ENCODE data around the gene SH3BP4. TPM values are rescaled to one million over a fixed set of nuclear protein-coding genes. Genes with fewer than 3 reads are reported as not detected.
A peak's percentile ranks its signal among the peaks of the same experiment; 100 is the strongest.

Gene SH3BP4
- total RNA-seq, 1 experiment from 2014 or later = 93.8 TPM

DNA sequence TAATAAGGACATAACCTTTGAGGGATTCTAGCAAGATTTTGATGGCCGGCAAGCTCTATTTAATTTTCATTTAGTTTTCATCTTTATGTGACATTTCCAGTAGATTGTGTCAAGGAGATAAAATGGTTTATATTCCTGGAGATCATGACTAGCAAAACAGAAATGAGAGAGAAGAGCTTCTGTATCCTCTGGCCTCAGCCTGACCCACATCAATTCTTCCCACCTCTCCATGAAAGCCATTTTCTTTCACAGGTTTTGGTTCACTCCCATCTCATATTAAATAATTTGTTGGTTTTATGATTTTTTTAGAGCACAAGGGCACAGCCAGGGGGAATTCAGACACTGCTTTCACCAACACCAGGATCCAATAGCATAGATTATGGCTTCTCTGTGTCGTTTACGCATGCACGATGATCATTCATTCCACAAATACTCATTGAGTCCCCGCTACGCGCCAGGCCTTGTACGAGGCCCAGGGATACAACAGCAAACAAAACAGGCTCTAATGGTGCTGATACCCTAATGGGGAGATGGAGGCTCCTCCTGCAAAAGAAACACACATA is 85.9 kb downstream of the SH3BP4 start:
- Mint-ChIP-seq H3K4me1 (peaks cover 12 to 15% of the 10 kb centered on the region in 2 experiments), H3K27me3 (ENCODE audit: low read depth) (no peaks in the 10 kb centered on the region), H3K4me3 (no peak overlapping the region), H3K9me3 (no peaks in the 10 kb centered on the region), H3K27ac (0 out of 7 replicates have a peak overlapping the region, but pooled peaks of 1 of the 3 experiments have one; percentile 13), H3K36me3 (ENCODE audit: insufficient read depth in 1 of 3, low read depth in 3 of 3) (peaks cover 21 to 78% (median 75%) of the 10 kb centered on the region in 3 experiments)
- no peak overlapping the region for H3K18ac ChIP-seq (ENCODE audit: insufficient read length, low read depth, low read length)
- H2BK12ac ChIP-seq (ENCODE audit: insufficient read length, low read depth, low read length) = no peak overlapping the region
- no peaks in the 10 kb centered on the region for H4K20me1 ChIP-seq (ENCODE audit: control insufficient read depth, insufficient read depth, insufficient read length)
- no peaks in the 10 kb centered on the region for H3K23me2 ChIP-seq (ENCODE audit: insufficient read length, low read depth, low read length, poor library complexity, severe bottlenecking)
- no peak overlapping the region for H4K91ac ChIP-seq (ENCODE audit: insufficient read length, low read depth, low read length)
- no peaks in the 10 kb centered on the region for H3K27me3 ChIP-seq (ENCODE audit: insufficient read depth, low read length)
- H3K4ac ChIP-seq (ENCODE audit: low read depth, low read length) = no peak overlapping the region
- H2AFZ ChIP-seq (ENCODE audit: low read length) = no peak overlapping the region
- H3K79me2 ChIP-seq (ENCODE audit: insufficient read depth, low read length) = no peaks in the 10 kb centered on the region
- no peak overlapping the region for H3K14ac ChIP-seq (ENCODE audit: insufficient read depth, low read length)
- H3K4me2 ChIP-seq (ENCODE audit: insufficient read depth, insufficient read length, low read length) = no peak overlapping the region
- no peak overlapping the region for H3K56ac ChIP-seq (ENCODE audit: insufficient read length, low read depth, low read length)
- DNase-seq = no peak
- no peak overlapping the region for H3T11ph ChIP-seq (ENCODE audit: low read length)
- no peaks in the 10 kb centered on the region for H3K4me1 ChIP-seq (ENCODE audit: insufficient read depth, low read length)
- H3K9me3 ChIP-seq (ENCODE audit: control insufficient read depth, low read depth, low read length) = no peaks in the 10 kb centered on the region
- WGBS (ENCODE audit: extremely low coverage, insufficient read length, low lambda C conversion rate) = no CpG with 5 or more reads among the region's 8 CpGs
- no peak overlapping the region for H2BK5ac ChIP-seq (ENCODE audit: insufficient read length, low read length)
- H3K79me1 ChIP-seq (ENCODE audit: insufficient read depth, low read depth, low read length, poor library complexity, severe bottlenecking) = no peaks in the 10 kb centered on the region
- no peak overlapping the region for H2BK15ac ChIP-seq (ENCODE audit: low read depth, low read length)
- H4K8ac ChIP-seq (replicated peaks; ENCODE audit: insufficient read length, low read depth, low read length) = no peak overlapping the region
- H3K27ac ChIP-seq (ENCODE audit: insufficient read length, low read depth, low read length) = no peak overlapping the region
- H2BK120ac ChIP-seq (ENCODE audit: low read depth, low read length, poor library complexity, severe bottlenecking) = no peak overlapping the region
- no peak overlapping the region for H4K5ac ChIP-seq (ENCODE audit: insufficient read length, low read depth, low read length)
- no peak overlapping the region for H2AK5ac ChIP-seq (ENCODE audit: insufficient read length, low read length)
- H3K23ac ChIP-seq (ENCODE audit: insufficient read length, low read depth, low read length) = no peak overlapping the region
- TF ChIP-seq CTCF (conservative IDR thresholded peaks at IDR 0.05) = no peak
- H3K9ac ChIP-seq (ENCODE audit: extremely low read depth, insufficient read length, low read length) = no peak overlapping the region
- no peak overlapping the region for H2BK20ac ChIP-seq (ENCODE audit: low read depth, low read length, poor library complexity, severe bottlenecking)
